GM12891 (cell line): ENCODE results near the gene GMCL2.

Experiments used
- POLR2A ChIP-seq: IDR thresholded peaks from 2 replicates; pipeline ENCODE4 v1.6.1; 2011; ENCODE audit warnings: low read depth, low read length, control low read depth
- POLR2AphosphoS5 ChIP-seq: IDR thresholded peaks from 2 replicates; pipeline ENCODE4 v1.6.1; 2011; ENCODE audit warnings: low read depth, low read length, control low read depth
- TAF1 ChIP-seq: IDR thresholded peaks from 2 replicates; pipeline ENCODE4 v1.6.1; 2011; ENCODE audit warnings: low read depth, low read length, control low read depth

DNA sequence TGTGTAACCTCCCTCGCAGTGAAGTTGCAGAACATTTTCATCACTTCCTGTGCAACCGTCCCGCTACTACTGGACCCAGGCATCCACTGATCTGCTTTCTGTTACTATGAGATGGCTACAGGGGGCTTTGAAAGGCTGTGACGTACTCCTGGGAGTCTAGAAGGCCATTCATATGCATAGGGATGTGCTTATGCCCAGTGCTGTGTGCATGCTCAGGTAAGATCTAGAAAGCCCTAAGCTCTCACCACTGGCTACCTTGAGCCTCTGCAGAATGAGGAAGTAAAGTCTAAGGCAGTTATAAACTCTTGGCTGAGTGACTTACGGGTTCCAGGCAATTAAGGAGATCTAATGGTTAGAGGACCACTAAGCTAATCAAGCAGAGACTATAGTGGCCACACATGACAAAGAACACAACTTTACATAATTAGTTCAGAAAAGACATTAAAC lies 28.9 kb upstream of the GMCL2 start:
- TF ChIP-seq POLR2A (no peak), POLR2AphosphoS5 (no peak), TAF1 (no peak)
